Measurements from ENCODE around the gene DDN.

DDN gene

GRCh38 chr12:48966177-48966895 lies 32.8 kb downstream of the DDN start:
- no peak for DNase-seq (ENCODE audit: low read depth in 3 of 3)

GRCh38 chr12:48965298-48965838 lies 33.8 kb downstream of the DDN start:
- no peak for DNase-seq (ENCODE audit: low read depth in 3 of 3)

GRCh38 chr12:48961801-48962200 lies 37.4 kb downstream of the DDN start:
- DNase-seq (ENCODE audit: low read depth in 3 of 3): no peak

GRCh38 chr12:48961331-48961730 lies 37.8 kb downstream of the DDN start:
- DNase-seq (ENCODE audit: low read depth in 3 of 3): no peak

GRCh38 chr12:48960834-48961233 lies 38.3 kb downstream of the DDN start:
- DNase-seq (ENCODE audit: low read depth in 3 of 3): no peak

- no peak for DNase-seq (ENCODE audit: low read depth in 3 of 3)
Measured at GRCh38 chr12:48958049-48958388, 41.2 kb downstream of the DDN start.

GRCh38 chr12:48957141-48958048 lies 41.8 kb downstream of the DDN start, which contains the start of gene ARF3:
Gene ARF3, minus strand, starts transcription at chr12:48957487. Its CDS starts 16,392 bp downstream, at chr12:48941095.
- DNase-seq (ENCODE audit: low read depth in 3 of 3): peak; percentile 84 to 89 (median 84)

GRCh38 chr12:48956279-48957140 lies 42.7 kb downstream of the DDN start:
- DNase-seq (ENCODE audit: low read depth in 3 of 3): no peak

GRCh38 chr12:48954841-48955501 lies 44.2 kb downstream of the DDN start:
- DNase-seq (ENCODE audit: low read depth in 3 of 3): no peak

GRCh38 chr12:48954061-48954460 lies 45.1 kb downstream of the DDN start:
- DNase-seq (ENCODE audit: low read depth in 3 of 3): no peak

GRCh38 chr12:48952691-48953090 lies 46.5 kb downstream of the DDN start:
- DNase-seq (ENCODE audit: low read depth in 3 of 3): no peak

- DNase-seq (ENCODE audit: low read depth in 3 of 3): no peak
Measured at GRCh38 chr12:48947727-48948126, 51.4 kb downstream of the DDN start.

GRCh38 chr12:48946943-48947342 lies 52.2 kb downstream of the DDN start:
- no peak for DNase-seq (ENCODE audit: low read depth in 3 of 3)

- DNase-seq (ENCODE audit: low read depth in 3 of 3): no peak
Measured at GRCh38 chr12:48946205-48946604, 53.0 kb downstream of the DDN start.

Data from stimulated activated CD4-positive, alpha-beta T cell treated with anti-CD3 and anti-CD28 coated beads, TNF-alpha, amount 100 ng/mL, for 4 hours (primary cell).